ENCODE results near the gene NUP210L. TPM values are rescaled to one million over a fixed set of nuclear protein-coding genes. Genes with fewer than 3 reads are reported as not detected.
"Not testable (repeated sequence)": the region's sequence is repeated elsewhere in the genome, so short reads cannot be mapped to it uniquely, and the experiment has no call there.

NUP210L gene
- total RNA-seq, 1 donor from 2014 or later = not detected

DNA sequence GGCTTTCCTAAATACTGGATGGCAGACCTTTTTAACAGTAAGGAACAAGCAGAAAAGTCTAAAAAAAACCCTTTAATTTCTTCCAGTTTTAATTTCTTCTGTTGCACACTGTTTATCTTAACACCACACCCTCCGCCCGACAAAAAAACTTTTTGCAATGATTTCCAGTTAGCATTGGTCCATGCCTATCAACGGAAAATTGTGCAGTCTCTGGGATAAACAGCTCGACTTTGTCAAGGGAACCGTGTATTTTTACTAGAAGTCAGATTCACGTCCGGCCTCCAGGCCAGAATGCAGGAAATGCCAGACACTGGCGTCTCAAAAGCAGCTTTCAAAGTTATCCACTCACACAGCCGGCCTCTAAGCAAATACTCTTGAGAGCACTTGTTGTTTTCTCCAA, 378 bp upstream of the NUP210L start:
- H3K27me3 ChIP-seq = no peaks in the 10 kb centered on the region
- DNase-seq (ENCODE audit: low spot score in 2 of 2) = peak in 1 of 2 donors; percentile 86
- H3K9me3 ChIP-seq = no peaks in the 10 kb centered on the region
- H3K4me3 ChIP-seq = peak overlapping the region in 1 of 2 donors; percentile 32
- H3K4me1 ChIP-seq = peaks cover 4 to 30% of the 10 kb centered on the region in 2 donors
- TF ChIP-seq, protein P1, sequence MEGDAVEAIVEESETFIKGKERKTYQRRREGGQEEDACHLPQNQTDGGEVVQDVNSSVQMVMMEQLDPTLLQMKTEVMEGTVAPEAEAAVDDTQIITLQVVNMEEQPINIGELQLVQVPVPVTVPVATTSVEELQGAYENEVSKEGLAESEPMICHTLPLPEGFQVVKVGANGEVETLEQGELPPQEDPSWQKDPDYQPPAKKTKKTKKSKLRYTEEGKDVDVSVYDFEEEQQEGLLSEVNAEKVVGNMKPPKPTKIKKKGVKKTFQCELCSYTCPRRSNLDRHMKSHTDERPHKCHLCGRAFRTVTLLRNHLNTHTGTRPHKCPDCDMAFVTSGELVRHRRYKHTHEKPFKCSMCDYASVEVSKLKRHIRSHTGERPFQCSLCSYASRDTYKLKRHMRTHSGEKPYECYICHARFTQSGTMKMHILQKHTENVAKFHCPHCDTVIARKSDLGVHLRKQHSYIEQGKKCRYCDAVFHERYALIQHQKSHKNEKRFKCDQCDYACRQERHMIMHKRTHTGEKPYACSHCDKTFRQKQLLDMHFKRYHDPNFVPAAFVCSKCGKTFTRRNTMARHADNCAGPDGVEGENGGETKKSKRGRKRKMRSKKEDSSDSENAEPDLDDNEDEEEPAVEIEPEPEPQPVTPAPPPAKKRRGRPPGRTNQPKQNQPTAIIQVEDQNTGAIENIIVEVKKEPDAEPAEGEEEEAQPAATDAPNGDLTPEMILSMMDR (IDR thresholded peaks at IDR 0.05) = no peak
- H3K36me3 ChIP-seq = peaks cover 18 to 38% of the 10 kb centered on the region in 2 donors
- H3K27ac ChIP-seq = peak overlapping the region; percentile 88 to 94
- intact Hi-C loops (cut with DNase I) = loop anchor here (10.0 kb wide), 1 partner anchor 360 kb away; no protein-coding TSS in a partner anchor

DNA sequence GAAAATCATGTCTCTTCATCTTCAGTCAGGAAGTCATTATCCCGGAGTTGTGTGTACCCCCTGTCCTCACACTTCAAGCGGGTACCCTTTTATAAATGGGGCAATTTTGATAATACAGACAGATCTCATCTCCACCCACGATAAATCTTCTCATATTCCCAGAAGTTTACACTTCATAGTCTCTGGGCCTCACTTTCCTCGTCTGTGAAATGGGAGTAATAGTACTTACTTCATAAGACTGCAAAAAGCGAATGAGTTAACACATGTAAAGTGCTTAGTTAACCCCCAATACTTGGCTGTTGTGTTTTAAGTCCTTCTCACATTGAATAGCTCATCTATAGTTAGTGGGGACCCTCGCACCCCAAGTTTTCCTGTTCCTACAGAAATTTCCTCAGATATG, 820 bp downstream of the NUP210L start:
- Histone ChIP-seq H3K36me3 (peaks cover 12 to 26% of the 10 kb centered on the region in 2 donors), H3K4me3 (no peak overlapping the region), H3K4me1 (peaks cover 4 to 30% of the 10 kb centered on the region in 2 donors), H3K27ac (peak overlapping the region; percentile 88 to 94), H3K9me3 (no peaks in the 10 kb centered on the region), H3K27me3 (no peaks in the 10 kb centered on the region)
- intact Hi-C loops (cut with DNase I) = loop anchor here (10.0 kb wide), 1 partner anchor 359 kb away; no protein-coding TSS in a partner anchor
- TF ChIP-seq, protein P1 (IDR thresholded peaks at IDR 0.05) = no peak
- no peak for DNase-seq (ENCODE audit: low spot score in 2 of 2)

DNA sequence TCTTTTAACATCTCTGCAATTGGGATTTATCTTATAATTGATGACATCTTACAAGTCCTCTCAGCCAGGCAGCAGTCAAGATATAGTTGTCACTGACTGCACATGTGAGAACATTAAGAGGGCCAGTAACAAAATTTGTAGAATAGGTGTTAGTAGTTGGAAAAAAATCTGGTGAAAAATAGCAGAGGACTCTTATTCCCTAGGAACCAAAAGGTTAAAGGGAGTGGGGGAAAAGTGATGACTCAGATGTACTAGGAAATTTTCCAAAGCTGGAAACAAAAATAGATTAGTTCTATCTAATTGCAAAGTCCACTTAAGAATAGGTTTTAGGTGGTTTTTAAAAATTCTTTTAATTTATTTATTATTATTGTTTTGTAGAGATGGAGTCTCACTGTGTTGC, 3.6 kb downstream of the NUP210L start:
- DNase-seq (ENCODE audit: low spot score in 2 of 2) = no peak
- TF ChIP-seq, protein P1 (IDR thresholded peaks at IDR 0.05) = no peak
- Histone ChIP-seq H3K9me3 (no peaks in the 10 kb centered on the region), H3K36me3 (no peaks in the 10 kb centered on the region), H3K4me1 (peaks cover 4 to 26% of the 10 kb centered on the region in 2 donors), H3K27me3 (no peaks in the 10 kb centered on the region), H3K27ac (peak overlapping the region; percentile 32 to 60), H3K4me3 (no peak overlapping the region)
- intact Hi-C loops (cut with DNase I) = loop anchor here (10.0 kb wide), 1 partner anchor 357 kb away; no protein-coding TSS in a partner anchor

DNA sequence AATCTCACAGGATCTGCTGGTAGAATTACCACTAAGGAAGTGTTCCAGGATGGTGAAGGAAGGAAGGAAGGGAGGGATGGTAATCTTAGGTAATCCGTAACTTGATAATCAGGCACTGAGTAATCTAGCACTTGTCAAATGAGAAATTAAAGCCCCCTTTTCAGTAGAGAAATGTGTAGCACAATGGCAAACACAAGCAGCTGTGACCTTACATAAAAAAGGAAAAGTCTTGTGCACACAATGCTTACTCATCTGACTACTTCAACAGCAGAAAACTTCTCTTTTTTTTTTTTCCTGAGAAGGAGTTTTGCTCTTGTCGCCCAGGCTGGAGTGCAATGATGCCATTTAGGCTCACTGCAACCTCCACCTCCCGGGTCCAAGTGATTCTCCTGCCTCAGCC, 6.1 kb downstream of the NUP210L start:
- DNase-seq (ENCODE audit: low spot score in 2 of 2) = no peak
- intact Hi-C loops (cut with DNase I) = no loop called here
- Histone ChIP-seq H3K27me3 (no peaks in the 10 kb centered on the region), H3K27ac (no peak overlapping the region), H3K4me3 (no peak overlapping the region), H3K36me3 (no peaks in the 10 kb centered on the region), H3K9me3 (no peaks in the 10 kb centered on the region), H3K4me1 (peaks cover 4 to 7% of the 10 kb centered on the region in 2 donors)
- TF ChIP-seq, protein P1 (IDR thresholded peaks at IDR 0.05) = no peak

DNA sequence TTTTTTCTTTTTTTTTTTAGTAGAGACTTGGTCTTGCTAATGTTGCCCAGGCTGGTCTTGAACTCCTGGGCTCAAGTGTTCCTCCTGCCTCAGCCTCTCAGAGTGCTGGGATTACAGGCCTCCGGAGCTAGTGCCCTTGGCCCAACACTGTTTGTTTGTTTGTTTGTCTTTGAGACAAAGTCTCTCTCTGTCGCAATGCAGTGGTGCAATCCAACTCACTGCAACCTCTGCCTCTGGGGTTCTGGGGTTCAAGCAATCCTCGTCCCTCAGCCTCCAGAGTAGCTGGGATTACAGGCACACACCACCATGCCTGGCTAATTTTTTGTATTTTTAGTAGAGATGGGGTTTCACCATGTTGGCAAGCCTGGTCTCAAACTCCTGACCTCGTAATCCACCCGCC, 7.4 kb downstream of the NUP210L start:
- H3K27ac ChIP-seq; H3K27me3 ChIP-seq; intact Hi-C loops (cut with DNase I); H3K36me3 ChIP-seq; H3K4me3 ChIP-seq; DNase-seq (ENCODE audit: low spot score in 2 of 2); H3K4me1 ChIP-seq; H3K9me3 ChIP-seq: not testable (repeated sequence)

DNA sequence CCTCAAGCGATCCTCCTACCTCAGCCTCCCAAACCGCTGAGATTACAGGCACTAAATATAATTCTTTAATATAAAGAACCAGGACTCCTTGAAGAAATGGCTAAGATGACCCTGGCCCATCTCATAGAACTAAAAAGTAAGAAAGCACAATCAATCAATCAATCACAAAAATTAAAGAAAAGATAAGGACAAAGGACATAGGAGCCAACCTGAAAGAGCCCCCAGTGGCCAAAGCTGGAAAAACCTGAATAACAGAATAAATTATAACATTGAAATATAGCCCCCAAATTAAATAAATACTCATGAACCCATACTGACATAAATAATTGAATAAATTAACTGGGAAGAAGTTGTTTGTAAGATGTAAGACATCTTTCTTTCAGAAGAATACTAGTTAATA, 8.9 kb downstream of the NUP210L start:
- intact Hi-C loops (cut with DNase I) = no loop called here
- TF ChIP-seq, protein P1 (IDR thresholded peaks at IDR 0.05) = peak in 1 of 3 experiments; percentile 28
- Histone ChIP-seq H3K4me1 (no peaks in the 10 kb centered on the region), H3K9me3 (no peaks in the 10 kb centered on the region), H3K4me3 (no peak overlapping the region), H3K36me3 (no peaks in the 10 kb centered on the region), H3K27ac (no peak overlapping the region), H3K27me3 (no peaks in the 10 kb centered on the region)
- DNase-seq (ENCODE audit: low spot score in 2 of 2) = no peak

Data from ascending aorta (tissue), 2 donors.